ENCODE data around the gene SSBP4. TPM values are rescaled to one million over a fixed set of nuclear protein-coding genes. Genes with fewer than 3 reads are reported as not detected.

SSBP4 gene
- total and polyA plus RNA-seq, 2 experiments from 2014 or later, result 44.4 to 52.0 TPM

DNA sequence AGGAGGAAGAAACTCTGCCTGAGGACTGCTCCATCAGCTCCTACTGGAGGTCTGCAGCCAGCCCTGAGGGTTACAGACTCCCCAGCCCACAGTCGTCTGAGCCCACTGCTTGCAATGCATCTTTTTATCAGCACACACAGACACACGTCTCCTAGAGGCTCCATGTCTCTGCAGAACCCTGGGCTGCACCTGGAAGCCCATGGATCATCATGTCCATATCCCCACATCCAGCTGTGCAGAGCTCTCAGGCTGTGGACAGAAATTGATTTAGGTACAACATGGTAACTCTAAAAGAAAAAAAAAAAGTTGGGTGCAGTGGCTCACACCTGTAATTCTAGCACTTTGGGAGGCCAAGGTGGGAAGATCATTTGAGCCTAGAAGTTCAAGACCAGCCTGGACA lies 51.6 kb downstream of the SSBP4 start:
- no peak overlapping the region for H3K4me3 Mint-ChIP-seq
- H3K79me2 ChIP-seq (replicated peaks; ENCODE audit: insufficient read depth), result peaks cover 13% of the 10 kb centered on the region
- H3K36me3 Mint-ChIP-seq (ENCODE audit: low read depth), result no peaks in the 10 kb centered on the region; the same call in 2 of the 3 replicates
- no peak overlapping the region for H2AFZ ChIP-seq
- no peaks in the 10 kb centered on the region for H3K36me3 ChIP-seq (ENCODE audit: insufficient read depth)
- no peak for ATAC-seq
- no peaks in the 10 kb centered on the region; the same call in 2 of the 3 replicates for H3K9me3 Mint-ChIP-seq
- TF ChIP-seq STAT1 (IDR thresholded peaks at IDR 0.05; ENCODE audit: unreplicated experiment) (no peak), ETS1 (IDR thresholded peaks at IDR 0.05) (no peak), POLR2AphosphoS5 (IDR thresholded peaks at IDR 0.05; ENCODE audit: low read depth) (no peak), CREB1 (CRISPR knock-in tag; IDR thresholded peaks at IDR 0.05; ENCODE audit: low read depth) (no peak), ZNF114 (CRISPR knock-in tag; IDR thresholded peaks at IDR 0.05) (no peak), JUNB (IDR thresholded peaks at IDR 0.05; ENCODE audit: unreplicated experiment) (no peak), EZH2phosphoT487 (IDR thresholded peaks at IDR 0.05; ENCODE audit: unreplicated experiment) (no peak), ZNF331 (CRISPR knock-in tag; IDR thresholded peaks at IDR 0.05; ENCODE audit: low read depth) (no peak), NANOG (IDR thresholded peaks at IDR 0.05; ENCODE audit: borderline replicate concordance) (no peak), EZH2 (IDR thresholded peaks at IDR 0.05; ENCODE audit: low read depth, unreplicated experiment) (no peak)
- TF ChIP-seq, protein P1, sequence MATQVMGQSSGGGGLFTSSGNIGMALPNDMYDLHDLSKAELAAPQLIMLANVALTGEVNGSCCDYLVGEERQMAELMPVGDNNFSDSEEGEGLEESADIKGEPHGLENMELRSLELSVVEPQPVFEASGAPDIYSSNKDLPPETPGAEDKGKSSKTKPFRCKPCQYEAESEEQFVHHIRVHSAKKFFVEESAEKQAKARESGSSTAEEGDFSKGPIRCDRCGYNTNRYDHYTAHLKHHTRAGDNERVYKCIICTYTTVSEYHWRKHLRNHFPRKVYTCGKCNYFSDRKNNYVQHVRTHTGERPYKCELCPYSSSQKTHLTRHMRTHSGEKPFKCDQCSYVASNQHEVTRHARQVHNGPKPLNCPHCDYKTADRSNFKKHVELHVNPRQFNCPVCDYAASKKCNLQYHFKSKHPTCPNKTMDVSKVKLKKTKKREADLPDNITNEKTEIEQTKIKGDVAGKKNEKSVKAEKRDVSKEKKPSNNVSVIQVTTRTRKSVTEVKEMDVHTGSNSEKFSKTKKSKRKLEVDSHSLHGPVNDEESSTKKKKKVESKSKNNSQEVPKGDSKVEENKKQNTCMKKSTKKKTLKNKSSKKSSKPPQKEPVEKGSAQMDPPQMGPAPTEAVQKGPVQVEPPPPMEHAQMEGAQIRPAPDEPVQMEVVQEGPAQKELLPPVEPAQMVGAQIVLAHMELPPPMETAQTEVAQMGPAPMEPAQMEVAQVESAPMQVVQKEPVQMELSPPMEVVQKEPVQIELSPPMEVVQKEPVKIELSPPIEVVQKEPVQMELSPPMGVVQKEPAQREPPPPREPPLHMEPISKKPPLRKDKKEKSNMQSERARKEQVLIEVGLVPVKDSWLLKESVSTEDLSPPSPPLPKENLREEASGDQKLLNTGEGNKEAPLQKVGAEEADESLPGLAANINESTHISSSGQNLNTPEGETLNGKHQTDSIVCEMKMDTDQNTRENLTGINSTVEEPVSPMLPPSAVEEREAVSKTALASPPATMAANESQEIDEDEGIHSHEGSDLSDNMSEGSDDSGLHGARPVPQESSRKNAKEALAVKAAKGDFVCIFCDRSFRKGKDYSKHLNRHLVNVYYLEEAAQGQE (IDR thresholded peaks at IDR 0.05; ENCODE audit: unreplicated experiment), result no peak
- TF ChIP-seq, protein P2, sequence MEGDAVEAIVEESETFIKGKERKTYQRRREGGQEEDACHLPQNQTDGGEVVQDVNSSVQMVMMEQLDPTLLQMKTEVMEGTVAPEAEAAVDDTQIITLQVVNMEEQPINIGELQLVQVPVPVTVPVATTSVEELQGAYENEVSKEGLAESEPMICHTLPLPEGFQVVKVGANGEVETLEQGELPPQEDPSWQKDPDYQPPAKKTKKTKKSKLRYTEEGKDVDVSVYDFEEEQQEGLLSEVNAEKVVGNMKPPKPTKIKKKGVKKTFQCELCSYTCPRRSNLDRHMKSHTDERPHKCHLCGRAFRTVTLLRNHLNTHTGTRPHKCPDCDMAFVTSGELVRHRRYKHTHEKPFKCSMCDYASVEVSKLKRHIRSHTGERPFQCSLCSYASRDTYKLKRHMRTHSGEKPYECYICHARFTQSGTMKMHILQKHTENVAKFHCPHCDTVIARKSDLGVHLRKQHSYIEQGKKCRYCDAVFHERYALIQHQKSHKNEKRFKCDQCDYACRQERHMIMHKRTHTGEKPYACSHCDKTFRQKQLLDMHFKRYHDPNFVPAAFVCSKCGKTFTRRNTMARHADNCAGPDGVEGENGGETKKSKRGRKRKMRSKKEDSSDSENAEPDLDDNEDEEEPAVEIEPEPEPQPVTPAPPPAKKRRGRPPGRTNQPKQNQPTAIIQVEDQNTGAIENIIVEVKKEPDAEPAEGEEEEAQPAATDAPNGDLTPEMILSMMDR (conservative IDR thresholded peaks at IDR 0.05; ENCODE audit: low read depth in 2 of 2), result no peak
- TF ChIP-seq, protein P3, sequence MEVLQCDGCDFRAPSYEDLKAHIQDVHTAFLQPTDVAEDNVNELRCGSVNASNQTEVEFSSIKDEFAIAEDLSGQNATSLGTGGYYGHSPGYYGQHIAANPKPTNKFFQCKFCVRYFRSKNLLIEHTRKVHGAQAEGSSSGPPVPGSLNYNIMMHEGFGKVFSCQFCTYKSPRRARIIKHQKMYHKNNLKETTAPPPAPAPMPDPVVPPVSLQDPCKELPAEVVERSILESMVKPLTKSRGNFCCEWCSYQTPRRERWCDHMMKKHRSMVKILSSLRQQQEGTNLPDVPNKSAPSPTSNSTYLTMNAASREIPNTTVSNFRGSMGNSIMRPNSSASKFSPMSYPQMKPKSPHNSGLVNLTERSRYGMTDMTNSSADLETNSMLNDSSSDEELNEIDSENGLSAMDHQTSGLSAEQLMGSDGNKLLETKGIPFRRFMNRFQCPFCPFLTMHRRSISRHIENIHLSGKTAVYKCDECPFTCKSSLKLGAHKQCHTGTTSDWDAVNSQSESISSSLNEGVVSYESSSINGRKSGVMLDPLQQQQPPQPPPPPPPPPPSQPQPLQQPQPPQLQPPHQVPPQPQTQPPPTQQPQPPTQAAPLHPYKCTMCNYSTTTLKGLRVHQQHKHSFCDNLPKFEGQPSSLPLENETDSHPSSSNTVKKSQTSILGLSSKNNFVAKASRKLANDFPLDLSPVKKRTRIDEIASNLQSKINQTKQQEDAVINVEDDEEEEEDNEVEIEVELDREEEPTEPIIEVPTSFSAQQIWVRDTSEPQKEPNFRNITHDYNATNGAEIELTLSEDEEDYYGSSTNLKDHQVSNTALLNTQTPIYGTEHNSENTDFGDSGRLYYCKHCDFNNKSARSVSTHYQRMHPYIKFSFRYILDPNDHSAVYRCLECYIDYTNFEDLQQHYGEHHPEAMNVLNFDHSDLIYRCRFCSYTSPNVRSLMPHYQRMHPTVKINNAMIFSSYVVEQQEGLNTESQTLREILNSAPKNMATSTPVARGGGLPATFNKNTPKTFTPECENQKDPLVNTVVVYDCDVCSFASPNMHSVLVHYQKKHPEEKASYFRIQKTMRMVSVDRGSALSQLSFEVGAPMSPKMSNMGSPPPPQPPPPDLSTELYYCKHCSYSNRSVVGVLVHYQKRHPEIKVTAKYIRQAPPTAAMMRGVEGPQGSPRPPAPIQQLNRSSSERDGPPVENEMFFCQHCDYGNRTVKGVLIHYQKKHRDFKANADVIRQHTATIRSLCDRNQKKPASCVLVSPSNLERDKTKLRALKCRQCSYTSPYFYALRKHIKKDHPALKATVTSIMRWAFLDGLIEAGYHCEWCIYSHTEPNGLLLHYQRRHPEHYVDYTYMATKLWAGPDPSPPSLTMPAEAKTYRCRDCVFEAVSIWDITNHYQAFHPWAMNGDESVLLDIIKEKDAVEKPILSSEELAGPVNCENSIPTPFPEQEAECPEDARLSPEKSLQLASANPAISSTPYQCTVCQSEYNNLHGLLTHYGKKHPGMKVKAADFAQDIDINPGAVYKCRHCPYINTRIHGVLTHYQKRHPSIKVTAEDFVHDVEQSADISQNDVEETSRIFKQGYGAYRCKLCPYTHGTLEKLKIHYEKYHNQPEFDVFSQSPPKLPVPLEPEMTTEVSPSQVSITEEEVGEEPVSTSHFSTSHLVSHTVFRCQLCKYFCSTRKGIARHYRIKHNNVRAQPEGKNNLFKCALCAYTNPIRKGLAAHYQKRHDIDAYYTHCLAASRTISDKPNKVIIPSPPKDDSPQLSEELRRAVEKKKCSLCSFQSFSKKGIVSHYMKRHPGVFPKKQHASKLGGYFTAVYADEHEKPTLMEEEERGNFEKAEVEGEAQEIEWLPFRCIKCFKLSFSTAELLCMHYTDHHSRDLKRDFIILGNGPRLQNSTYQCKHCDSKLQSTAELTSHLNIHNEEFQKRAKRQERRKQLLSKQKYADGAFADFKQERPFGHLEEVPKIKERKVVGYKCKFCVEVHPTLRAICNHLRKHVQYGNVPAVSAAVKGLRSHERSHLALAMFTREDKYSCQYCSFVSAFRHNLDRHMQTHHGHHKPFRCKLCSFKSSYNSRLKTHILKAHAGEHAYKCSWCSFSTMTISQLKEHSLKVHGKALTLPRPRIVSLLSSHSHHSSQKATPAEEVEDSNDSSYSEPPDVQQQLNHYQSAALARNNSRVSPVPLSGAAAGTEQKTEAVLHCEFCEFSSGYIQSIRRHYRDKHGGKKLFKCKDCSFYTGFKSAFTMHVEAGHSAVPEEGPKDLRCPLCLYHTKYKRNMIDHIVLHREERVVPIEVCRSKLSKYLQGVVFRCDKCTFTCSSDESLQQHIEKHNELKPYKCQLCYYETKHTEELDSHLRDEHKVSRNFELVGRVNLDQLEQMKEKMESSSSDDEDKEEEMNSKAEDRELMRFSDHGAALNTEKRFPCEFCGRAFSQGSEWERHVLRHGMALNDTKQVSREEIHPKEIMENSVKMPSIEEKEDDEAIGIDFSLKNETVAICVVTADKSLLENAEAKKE (CRISPR knock-in tag; IDR thresholded peaks at IDR 0.05), result no peak
- no peak overlapping the region for H3K27ac ChIP-seq (ENCODE audit: low read depth)
- H3K4me1 Mint-ChIP-seq, result peaks cover 15% of the 10 kb centered on the region
- no peaks in the 10 kb centered on the region for H3K9me2 ChIP-seq (ENCODE audit: insufficient read depth)
- peaks cover 19% of the 10 kb centered on the region for H3K27me3 Mint-ChIP-seq (ENCODE audit: insufficient read depth, low read depth, poor library complexity)
- H3K27me3 ChIP-seq (ENCODE audit: insufficient read depth), result no peaks in the 10 kb centered on the region
- no peak for DNase-seq (ENCODE audit: low spot score)
- H3F3A ChIP-seq (replicated peaks; ENCODE audit: low read depth), result no peaks in the 10 kb centered on the region; the same call in 1 of the 2 replicates
- no peak overlapping the region for H3K4me3 ChIP-seq
- no peak overlapping the region for H3K27ac Mint-ChIP-seq
- peaks cover 10% of the 10 kb centered on the region; the same call in 1 of the 2 replicates for H4K20me1 ChIP-seq (replicated peaks; ENCODE audit: insufficient read depth)
- peaks cover 5% of the 10 kb centered on the region for H3K4me1 ChIP-seq (ENCODE audit: insufficient read depth)
- no peak overlapping the region for H3K4me2 ChIP-seq
